G401.6 (cell line): Measurements from ENCODE around the gene FAM221B.

Experiments used
- FAIRE-seq: peaks from 2 replicates; lab custom pipeline; 2012; peaks lifted over from hg19 to GRCh38; lab: Jason Lieb, UNC

FAM221B gene

GRCh38 chr9:35845824-35846771, 17.6 kb upstream of the FAM221B start:
- FAIRE-seq, result no peak

GRCh38 chr9:35844628-35845270, 16.2 kb upstream of the FAM221B start:
- FAIRE-seq, result no peak

- no peak for FAIRE-seq
Observed at GRCh38 chr9:35842795-35843194, 14.3 kb upstream of the FAM221B start.

- no peak for FAIRE-seq
Observed at GRCh38 chr9:35842020-35842745, 13.7 kb upstream of the FAM221B start.

GRCh38 chr9:35841645-35841900, 13.0 kb upstream of the FAM221B start:
- FAIRE-seq, result no peak

GRCh38 chr9:35840881-35841644, 12.5 kb upstream of the FAM221B start:
- no peak for FAIRE-seq

- FAIRE-seq, result no peak
Observed at GRCh38 chr9:35839926-35840325, 11.4 kb upstream of the FAM221B start.

- FAIRE-seq, result no peak
Observed at GRCh38 chr9:35836595-35836994, 8.1 kb upstream of the FAM221B start.

- no peak for FAIRE-seq
Observed at GRCh38 chr9:35835766-35836165, 7.2 kb upstream of the FAM221B start.

- FAIRE-seq, result no peak
Observed at GRCh38 chr9:35835216-35835632, 6.7 kb upstream of the FAM221B start.

- FAIRE-seq, result no peak
Observed at GRCh38 chr9:35834260-35835215, 6.0 kb upstream of the FAM221B start.

- FAIRE-seq, result no peak
Observed at GRCh38 chr9:35832814-35833213, 4.3 kb upstream of the FAM221B start.

- no peak for FAIRE-seq
Observed at GRCh38 chr9:35831040-35831439, 2.5 kb upstream of the FAM221B start.

GRCh38 chr9:35829764-35830096, 1.2 kb upstream of the FAM221B start:
- no peak for FAIRE-seq

GRCh38 chr9:35829084-35829763, 692 bp upstream of the FAM221B start, which contains the start of gene TMEM8B:
TMEM8B (plus strand) TSS chr9:35829228; CDS start chr9:35829448, 220 bp downstream.
- no peak for FAIRE-seq

GRCh38 chr9:35827486-35827885, 1.0 kb downstream of the FAM221B start:
- FAIRE-seq, result no peak

- peak; percentile 42 for FAIRE-seq
Observed at GRCh38 chr9:35826071-35826701, 2.3 kb downstream of the FAM221B start.

- no peak for FAIRE-seq
Observed at GRCh38 chr9:35822926-35823325, 5.6 kb downstream of the FAM221B start.

- no peak for FAIRE-seq
Observed at GRCh38 chr9:35820076-35820475, 8.5 kb downstream of the FAM221B start.

GRCh38 chr9:35818341-35818740, 10.2 kb downstream of the FAM221B start:
- no peak for FAIRE-seq
